GM10266 (cell line): ENCODE results near the gene ALDH1A3.

Experiments
- DNase-seq: peaks from one replicate; pipeline ENCODE4 v3.0.0; 2012; ENCODE audit errors: extremely low spot score
- TF ChIP-seq, protein P1 (sequence below): IDR thresholded peaks from 2 replicates; pipeline ENCODE4 v1.5.1; 2012; ENCODE audit warnings: mild to moderate bottlenecking, low read depth; ENCODE audit not compliant: control insufficient read depth, insufficient read depth; ENCODE audit errors: missing control alignments

Gene ALDH1A3

GRCh38 chr15:100860829-100861510 is 18.7 kb upstream of the ALDH1A3 start:
- TF ChIP-seq, protein P1, sequence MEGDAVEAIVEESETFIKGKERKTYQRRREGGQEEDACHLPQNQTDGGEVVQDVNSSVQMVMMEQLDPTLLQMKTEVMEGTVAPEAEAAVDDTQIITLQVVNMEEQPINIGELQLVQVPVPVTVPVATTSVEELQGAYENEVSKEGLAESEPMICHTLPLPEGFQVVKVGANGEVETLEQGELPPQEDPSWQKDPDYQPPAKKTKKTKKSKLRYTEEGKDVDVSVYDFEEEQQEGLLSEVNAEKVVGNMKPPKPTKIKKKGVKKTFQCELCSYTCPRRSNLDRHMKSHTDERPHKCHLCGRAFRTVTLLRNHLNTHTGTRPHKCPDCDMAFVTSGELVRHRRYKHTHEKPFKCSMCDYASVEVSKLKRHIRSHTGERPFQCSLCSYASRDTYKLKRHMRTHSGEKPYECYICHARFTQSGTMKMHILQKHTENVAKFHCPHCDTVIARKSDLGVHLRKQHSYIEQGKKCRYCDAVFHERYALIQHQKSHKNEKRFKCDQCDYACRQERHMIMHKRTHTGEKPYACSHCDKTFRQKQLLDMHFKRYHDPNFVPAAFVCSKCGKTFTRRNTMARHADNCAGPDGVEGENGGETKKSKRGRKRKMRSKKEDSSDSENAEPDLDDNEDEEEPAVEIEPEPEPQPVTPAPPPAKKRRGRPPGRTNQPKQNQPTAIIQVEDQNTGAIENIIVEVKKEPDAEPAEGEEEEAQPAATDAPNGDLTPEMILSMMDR, result no peak
- DNase-seq, result no peak

DNA sequence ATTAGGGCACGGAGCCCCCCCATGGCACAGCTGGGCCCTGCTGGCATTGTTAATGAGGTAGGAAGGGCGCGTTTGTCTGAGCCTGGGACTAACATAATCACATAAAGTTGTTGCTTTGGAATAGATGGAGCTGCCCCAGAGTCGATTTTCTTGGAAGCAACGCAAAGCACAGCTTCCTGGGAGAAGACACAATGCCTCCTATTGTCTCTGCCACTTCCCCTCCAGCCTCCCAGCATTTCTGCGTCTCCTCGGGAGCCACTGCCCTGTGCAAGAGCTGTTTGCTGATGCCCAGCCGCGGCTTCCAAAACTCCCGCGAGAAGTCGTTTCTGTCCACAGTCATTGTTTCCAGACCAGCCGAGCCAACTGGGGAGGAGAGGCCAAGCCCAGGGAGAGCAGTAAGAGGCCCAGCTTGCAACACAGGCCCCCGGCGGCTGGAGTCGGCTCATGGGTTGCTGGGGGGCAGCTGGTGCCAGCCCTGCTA is 18.1 kb upstream of the ALDH1A3 start:
- no peak for DNase-seq
- TF ChIP-seq, protein P1, result no peak

DNA sequence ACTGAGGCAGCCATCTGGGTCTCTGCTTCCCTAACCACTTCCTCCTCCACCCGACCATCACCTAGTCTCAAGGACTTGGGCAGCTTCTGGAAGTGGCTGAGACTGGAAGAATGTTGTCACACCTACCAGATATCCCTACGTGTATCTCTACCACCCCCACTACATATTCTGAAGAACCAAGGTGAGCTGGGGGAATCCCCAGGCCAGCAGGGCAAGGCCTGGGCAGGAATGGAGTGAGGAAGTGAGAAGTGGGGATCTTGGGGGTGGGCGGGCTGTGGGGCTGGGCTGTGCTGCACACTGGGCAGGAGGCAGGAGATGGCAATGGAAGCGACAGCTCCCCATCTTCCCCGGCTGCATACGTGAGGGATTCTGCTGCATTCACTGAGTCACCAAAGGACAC is 17.5 kb upstream of the ALDH1A3 start:
- DNase-seq, result no peak
- TF ChIP-seq, protein P1, result no peak

DNA sequence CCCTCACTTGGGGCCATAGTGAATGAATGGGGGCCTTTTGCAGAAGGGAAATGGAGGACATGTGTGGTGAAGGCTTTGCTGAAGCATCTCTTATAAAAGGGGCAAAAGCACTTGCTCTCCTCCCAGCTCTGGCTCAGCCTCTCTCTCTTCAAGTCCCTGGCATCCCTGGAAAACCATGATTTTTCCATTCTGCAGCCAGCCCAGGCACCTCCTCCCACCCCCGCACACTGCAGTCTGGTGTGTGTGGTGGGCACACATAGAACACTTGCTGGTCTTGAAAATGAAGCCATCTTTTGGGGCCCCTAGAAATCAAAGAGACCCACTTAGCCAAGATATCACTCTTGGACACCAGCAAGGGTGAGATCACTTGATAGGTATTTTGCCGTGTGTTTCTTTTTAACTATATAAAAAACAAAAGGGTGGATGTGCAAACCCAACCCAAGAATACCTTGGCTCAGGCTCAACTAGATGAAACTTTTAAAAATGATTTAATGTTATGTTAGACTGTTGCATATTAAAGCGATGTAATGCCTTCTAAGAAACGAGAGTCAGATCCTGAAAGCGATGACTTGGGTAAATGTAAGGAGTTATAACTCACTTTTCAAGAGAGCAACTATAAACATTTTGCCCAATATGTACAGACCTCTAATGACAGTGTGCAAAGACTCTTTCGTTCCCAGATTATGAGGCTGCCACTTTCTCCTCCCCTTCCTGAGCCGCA is 16.4 kb upstream of the ALDH1A3 start:
- no peak for DNase-seq
- TF ChIP-seq, protein P1, result no peak

DNA sequence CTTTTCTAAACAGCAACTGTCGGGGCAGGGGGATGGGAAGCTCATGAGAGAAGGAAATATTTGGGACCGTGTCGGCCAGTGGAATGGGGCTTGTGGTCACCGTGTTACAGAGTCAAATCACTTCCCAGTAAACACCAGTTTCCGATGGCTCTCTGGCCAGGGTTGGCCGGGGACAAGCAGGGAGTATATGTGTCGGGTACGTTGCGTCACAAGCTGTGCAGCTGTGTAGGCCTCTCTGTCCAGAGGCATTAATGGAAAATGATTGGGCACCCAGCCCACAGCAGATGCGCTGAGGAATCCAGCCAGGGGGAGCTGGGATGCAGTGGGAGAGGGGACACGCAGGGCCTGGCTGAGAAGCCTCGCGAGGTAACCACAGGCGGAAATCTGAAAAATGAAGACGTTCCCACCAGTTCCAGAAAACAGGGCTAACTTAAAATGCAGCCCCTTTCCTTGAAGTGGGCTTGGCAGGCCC is 15.8 kb upstream of the ALDH1A3 start:
- TF ChIP-seq, protein P1, result no peak
- DNase-seq, result no peak

- TF ChIP-seq, protein P1, result no peak
- no peak for DNase-seq
Observed at GRCh38 chr15:100866386-100867330, 13.0 kb upstream of the ALDH1A3 start.
